GM23248 (cell line): ENCODE results near the gene LCP2. TPM values are rescaled to one million over a fixed set of nuclear protein-coding genes. Genes with fewer than 3 reads are reported as not detected.

Experiments
- DNase-seq: peaks from one replicate; pipeline ENCODE4 v3.0.0-alpha.2; 2015
- H2AFZ ChIP-seq: fragments of 200-600 bp; sonication (generic); 2 replicates; pipeline ENCODE4 v1.6.1; 2016; ENCODE audit warnings: antibody characterized with exemption
- H3F3A ChIP-seq: fragments of 200-600 bp; sonication (generic); 2 replicates; pipeline ENCODE4 v1.6.1; 2016; ENCODE audit warnings: mild to moderate bottlenecking, antibody characterized with exemption, mixed run types; ENCODE audit not compliant: insufficient read depth
- H3K27ac ChIP-seq: fragments of 200-600 bp; sonication (generic); 2 replicates; pipeline ENCODE4 v1.5.1; 2016; ENCODE audit warnings: mild to moderate bottlenecking
- H3K27me3 ChIP-seq: fragments of 200-600 bp; sonication (generic); replicated peaks from 2 replicates; pipeline ENCODE4 v1.6.1; 2016; ENCODE audit warnings: mild to moderate bottlenecking; ENCODE audit not compliant: insufficient read depth
- H3K36me3 ChIP-seq: fragments of 200-600 bp; sonication (generic); 2 replicates; pipeline ENCODE4 v1.6.1; 2016; ENCODE audit warnings: low read depth, mild to moderate bottlenecking
- H3K4me1 ChIP-seq: fragments of 200-600 bp; sonication (generic); 2 replicates; pipeline ENCODE4 v1.6.1; 2016; ENCODE audit warnings: mild to moderate bottlenecking; ENCODE audit not compliant: insufficient read depth
- H3K4me2 ChIP-seq: fragments of 200-600 bp; sonication (generic); one replicate; pipeline ENCODE4 v1.6.1; 2016; ENCODE audit warnings: mild to moderate bottlenecking; ENCODE audit not compliant: unreplicated experiment
- H3K4me3 ChIP-seq: fragments of 200-600 bp; sonication (generic); 2 replicates; pipeline ENCODE4 v1.5.1; 2016; ENCODE audit warnings: mild to moderate bottlenecking
- H3K79me2 ChIP-seq: fragments of 200-600 bp; sonication (generic); 2 replicates; pipeline ENCODE4 v1.6.1; 2016; ENCODE audit warnings: mild to moderate bottlenecking; ENCODE audit not compliant: insufficient read depth
- H3K9ac ChIP-seq: fragments of 200-600 bp; sonication (generic); 2 replicates; pipeline ENCODE4 v1.6.1; 2016; ENCODE audit warnings: mild to moderate bottlenecking
- H3K9me2 ChIP-seq: fragments of 200-600 bp; sonication (generic); 2 replicates; pipeline ENCODE4 v1.6.1; 2016; ENCODE audit warnings: mixed run types, mild to moderate bottlenecking, moderate library complexity; ENCODE audit not compliant: insufficient read depth
- H3K9me3 ChIP-seq: fragments of 200-600 bp; sonication (generic); one replicate; pipeline ENCODE4 v1.6.1; 2017; ENCODE audit warnings: low read depth
- H4K20me1 ChIP-seq: fragments of 200-600 bp; sonication (generic); 2 replicates; pipeline ENCODE4 v1.6.0; 2016; ENCODE audit not compliant: insufficient read depth
- EZH2 ChIP-seq: fragments of 200-600 bp; sonication (generic); IDR thresholded peaks from 2 replicates; pipeline ENCODE4 v1.6.1; 2018; ENCODE audit warnings: antibody characterized with exemption, mild to moderate bottlenecking; ENCODE audit not compliant: insufficient read depth, poor library complexity, severe bottlenecking
- EZH2phosphoT487 ChIP-seq: fragments of 200-600 bp; sonication (generic); IDR thresholded peaks from 2 replicates; pipeline ENCODE4 v1.6.1; 2018; ENCODE audit warnings: antibody characterized with exemption, moderate library complexity, mild to moderate bottlenecking, low read depth; ENCODE audit not compliant: insufficient read depth
- whole genome bisulfite sequencing, 2 experiments: methylation state at CpG; one replicate each; pipeline ENCODE4 v1.1.6; 2015 to 2017; ENCODE audit warnings: low lambda C conversion rate in 2 of 2, low coverage in 1 of 2; ENCODE audit errors: missing lambda C conversion rate in 2 of 2; 5-methylcytosine and 5-hydroxymethylcytosine counted together
- in situ Hi-C: fragments of 300-500 bp; cut with MboI; formaldehyde crosslinking; loops from 2 replicates; pipeline ENCODE4 v1.15.0; 2020
- polyA plus RNA-seq: library from polyadenylated mRNA; unstranded; fragments of >200 nt; fragmentation: Nextera tagmentation; extraction: Ambion mirVana; gene quantifications from 2 replicates; pipeline ENCODE4 v1.2.1, GENCODE V29; 2016
- total RNA-seq: library from RNA; depleted of rRNA; stranded (reverse); fragments of >200 nt; shearing (Covaris generic); gene quantifications from 2 replicates; pipeline ENCODE4 v1.2.3, GENCODE V29; 2014

The LCP2 gene
- total and polyA plus RNA-seq, 2 experiments from 2014 or later, result not detected

DNA sequence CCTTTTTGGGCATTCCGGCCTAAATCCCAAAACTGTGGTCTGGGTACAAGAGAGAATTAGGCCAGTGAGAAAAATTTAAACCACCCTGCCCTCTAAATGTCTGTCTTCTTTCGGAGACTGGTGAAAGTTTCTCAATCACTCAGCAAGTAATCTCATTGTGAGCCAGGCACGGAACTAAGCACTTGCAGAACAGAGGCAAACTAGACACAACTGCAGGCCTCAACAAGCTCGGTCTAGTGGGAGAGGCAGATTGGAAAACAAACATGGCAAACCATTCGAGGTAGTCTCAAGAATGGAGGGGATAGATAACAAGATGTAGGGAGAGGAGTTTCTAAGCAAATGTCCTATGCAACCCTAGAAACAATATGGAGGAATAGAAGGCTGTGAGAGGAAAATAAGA, 73.7 kb downstream of the LCP2 start:
- peaks cover 7% of the 10 kb centered on the region for H3F3A ChIP-seq
- in situ Hi-C loops, result loop anchor here (10.0 kb wide), 1 partner anchor 401 kb away; no protein-coding TSS in a partner anchor
- no peaks in the 10 kb centered on the region for H3K9me3 ChIP-seq
- H3K9ac ChIP-seq, result no peak overlapping the region
- no peak overlapping the region for H3K4me3 ChIP-seq
- H3K79me2 ChIP-seq, result no peaks in the 10 kb centered on the region
- no peak overlapping the region for H2AFZ ChIP-seq
- H3K9me2 ChIP-seq, result no peaks in the 10 kb centered on the region
- 0 out of 2 replicates have a peak, but pooled peaks cover 7% of the 10 kb centered on the region for H3K27me3 ChIP-seq
- no peak overlapping the region for H3K4me2 ChIP-seq
- WGBS, 2 experiments, result 68 to 76% methylated on average over 5 of the region's 5 CpGs
- DNase-seq, result no peak
- no peaks in the 10 kb centered on the region for H4K20me1 ChIP-seq
- no peak for TF ChIP-seq EZH2phosphoT487
- H3K4me1 ChIP-seq, result peaks cover 13% of the 10 kb centered on the region
- H3K36me3 ChIP-seq, result no peaks in the 10 kb centered on the region
- H3K27ac ChIP-seq, result no peak overlapping the region

- Histone ChIP-seq H3K27me3 (0 out of 2 replicates have a peak, but pooled peaks cover 2% of the 10 kb centered on the region), H3K36me3 (no peaks in the 10 kb centered on the region), H3K4me2 (no peak overlapping the region), H3K4me3 (no peak overlapping the region), H3F3A (peaks cover 7% of the 10 kb centered on the region), H3K9me2 (no peaks in the 10 kb centered on the region), H3K9ac (no peak overlapping the region), H3K4me1 (peaks cover 18% of the 10 kb centered on the region), H3K9me3 (no peaks in the 10 kb centered on the region), H3K79me2 (no peaks in the 10 kb centered on the region), H3K27ac (no peak overlapping the region), H4K20me1 (no peaks in the 10 kb centered on the region), H2AFZ (no peak overlapping the region)
- no peak for DNase-seq
- no peak for TF ChIP-seq EZH2
- in situ Hi-C loops, result loop anchor here (10.0 kb wide), 1 partner anchor 401 kb away; no protein-coding TSS in a partner anchor
Observed at GRCh38 chr5:170223360-170223759, 74.2 kb downstream of the LCP2 start.

DNA sequence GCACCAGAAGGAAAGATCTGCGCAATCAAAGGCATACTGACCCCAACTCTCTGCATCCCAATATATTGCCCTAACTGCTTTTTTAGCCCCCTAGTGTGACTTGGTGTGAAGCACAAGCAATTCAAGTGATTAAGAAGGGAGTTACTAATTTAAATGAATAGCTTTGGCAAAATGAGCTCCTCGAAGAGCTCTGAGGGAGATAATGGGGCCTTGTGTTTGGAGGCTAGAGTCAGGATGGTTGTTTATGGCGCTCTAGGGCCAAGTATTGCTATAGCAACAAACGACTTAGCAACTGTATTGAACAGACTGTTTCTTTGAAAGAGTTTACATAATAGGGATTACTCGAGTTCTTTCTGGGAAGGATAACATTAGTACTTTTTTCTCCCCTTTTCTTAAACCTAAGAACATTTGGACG, 76.2 kb downstream of the LCP2 start:
- no peaks in the 10 kb centered on the region for H4K20me1 ChIP-seq
- no peak overlapping the region for H3K27ac ChIP-seq
- peaks cover 18% of the 10 kb centered on the region for H3K4me1 ChIP-seq
- no peaks in the 10 kb centered on the region for H3K79me2 ChIP-seq
- H3K9ac ChIP-seq, result no peak overlapping the region
- H3F3A ChIP-seq, result peaks cover 7% of the 10 kb centered on the region
- no peaks in the 10 kb centered on the region for H3K9me3 ChIP-seq
- no peak for TF ChIP-seq EZH2phosphoT487
- TF ChIP-seq EZH2, result no peak
- no peaks in the 10 kb centered on the region for H3K27me3 ChIP-seq
- no peak overlapping the region for H3K4me3 ChIP-seq
- peak; percentile 16 for DNase-seq
- no peaks in the 10 kb centered on the region for H3K9me2 ChIP-seq
- H3K36me3 ChIP-seq, result no peaks in the 10 kb centered on the region
- in situ Hi-C loops, result loop anchor here (10.0 kb wide), 1 partner anchor 403 kb away; no protein-coding TSS in a partner anchor
- no peak overlapping the region for H3K4me2 ChIP-seq
- WGBS, 2 experiments, result 71 to 75% methylated on average over 6 of the region's 6 CpGs
- H2AFZ ChIP-seq, result no peak overlapping the region

GRCh38 chr5:170220191-170220590, 77.4 kb downstream of the LCP2 start:
- Histone ChIP-seq H3F3A (peaks cover 7% of the 10 kb centered on the region), H3K36me3 (no peaks in the 10 kb centered on the region), H3K27ac (no peak overlapping the region), H3K79me2 (no peaks in the 10 kb centered on the region), H3K27me3 (no peaks in the 10 kb centered on the region), H3K4me2 (no peak overlapping the region), H3K4me1 (peaks cover 18% of the 10 kb centered on the region), H3K9me2 (no peaks in the 10 kb centered on the region), H3K4me3 (no peak overlapping the region), H3K9ac (no peak overlapping the region), H3K9me3 (no peaks in the 10 kb centered on the region), H4K20me1 (no peaks in the 10 kb centered on the region), H2AFZ (no peak overlapping the region)
- in situ Hi-C loops, result loop anchor here (10.0 kb wide), 1 partner anchor 405 kb away; no protein-coding TSS in a partner anchor
- TF ChIP-seq EZH2phosphoT487 (no peak), EZH2 (no peak)
- 61 to 86% methylated on average over 2 of the region's 2 CpGs for WGBS, 2 experiments
- DNase-seq, result no peak

DNA sequence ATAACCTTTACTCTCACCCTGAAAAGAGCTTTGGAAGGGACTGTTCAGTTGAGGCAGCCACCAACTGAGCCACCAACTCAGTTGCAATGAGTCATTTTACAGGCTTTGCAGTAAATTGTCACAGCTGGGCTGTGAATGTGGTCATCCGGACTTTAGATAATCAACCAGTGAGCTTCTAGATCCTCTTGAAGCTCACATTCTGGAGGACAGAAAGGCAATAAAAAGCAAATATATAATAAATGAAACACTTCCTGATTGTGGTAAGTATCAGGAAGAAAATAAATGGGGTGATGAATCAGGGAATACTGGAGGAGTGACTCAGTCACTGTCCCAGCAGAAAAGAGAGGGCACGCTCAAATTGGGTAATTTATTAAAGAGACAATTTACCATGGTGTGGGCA, 78.0 kb downstream of the LCP2 start:
- Histone ChIP-seq H3K9ac (no peak overlapping the region), H3K4me3 (no peak overlapping the region), H3K27me3 (no peaks in the 10 kb centered on the region), H2AFZ (no peak overlapping the region), H3K9me2 (no peaks in the 10 kb centered on the region), H3F3A (peaks cover 7% of the 10 kb centered on the region), H3K4me2 (peak overlapping the region; percentile 6), H3K36me3 (no peaks in the 10 kb centered on the region), H3K27ac (peak overlapping the region; percentile 39), H3K4me1 (peaks cover 18% of the 10 kb centered on the region), H3K9me3 (no peaks in the 10 kb centered on the region), H3K79me2 (no peaks in the 10 kb centered on the region), H4K20me1 (no peaks in the 10 kb centered on the region)
- in situ Hi-C loops, result loop anchor here (10.0 kb wide), 1 partner anchor 405 kb away; no protein-coding TSS in a partner anchor
- no peak for TF ChIP-seq EZH2phosphoT487
- TF ChIP-seq EZH2, result no peak
- peak; percentile 87 for DNase-seq
- 0 to 3% methylated on average over 2 of the region's 2 CpGs for WGBS, 2 experiments
